HL-60/S4 (cell line): ENCODE measurements around the gene TRAF1.

Experiments used
- in situ Hi-C: fragments of 300-500 bp; cut with MboI; formaldehyde crosslinking; loops from 2 replicates; pipeline ENCODE4 v1.14.3; 2022; ENCODE audit warnings: low sequenced_read_pairs

TRAF1 gene

DNA sequence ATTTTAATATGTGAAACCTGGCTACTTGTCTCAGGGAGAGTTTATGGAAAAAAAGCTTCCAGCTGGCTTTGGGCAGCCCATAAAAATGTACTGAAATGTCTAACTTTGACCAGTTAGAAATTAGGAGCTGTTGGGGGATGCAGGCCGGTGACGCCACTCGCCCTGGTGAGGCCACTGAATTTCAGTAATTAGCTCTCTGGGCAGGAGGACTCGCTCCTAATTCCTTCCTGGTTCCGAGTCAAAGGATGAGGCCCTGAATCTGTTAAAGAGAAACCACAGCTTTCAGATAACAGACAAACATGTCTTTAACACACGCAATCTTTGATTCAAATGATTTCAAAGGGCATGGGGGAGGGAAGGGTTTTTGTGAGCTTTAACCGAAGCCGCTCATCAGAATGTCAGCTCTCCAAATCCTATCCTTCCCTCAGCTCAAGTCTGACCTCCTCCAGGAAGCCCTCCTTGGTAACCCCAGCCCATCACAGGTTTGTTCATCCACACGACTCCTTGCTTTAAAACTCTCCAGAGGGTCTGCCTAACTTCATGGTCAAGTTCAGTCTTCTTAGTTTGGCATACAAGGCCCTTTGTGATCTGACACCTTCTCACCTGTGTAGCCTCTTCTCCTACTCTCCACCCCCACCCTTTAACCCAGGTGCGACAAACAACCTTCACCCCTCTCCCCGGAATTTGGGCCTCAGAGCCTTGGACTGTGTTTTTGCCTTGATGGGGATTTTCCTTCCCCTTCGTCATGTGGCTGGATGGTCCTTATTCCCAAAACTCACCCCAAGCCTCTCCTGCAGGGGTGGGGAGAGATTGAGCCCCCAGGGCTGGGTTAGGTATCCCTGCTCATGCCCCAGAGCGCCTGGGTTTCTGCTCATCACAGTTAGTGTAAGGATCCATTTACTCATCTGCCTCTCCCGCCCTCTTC lies 36.0 kb downstream of the TRAF1 start:
- in situ Hi-C loops: no loop called here

DNA sequence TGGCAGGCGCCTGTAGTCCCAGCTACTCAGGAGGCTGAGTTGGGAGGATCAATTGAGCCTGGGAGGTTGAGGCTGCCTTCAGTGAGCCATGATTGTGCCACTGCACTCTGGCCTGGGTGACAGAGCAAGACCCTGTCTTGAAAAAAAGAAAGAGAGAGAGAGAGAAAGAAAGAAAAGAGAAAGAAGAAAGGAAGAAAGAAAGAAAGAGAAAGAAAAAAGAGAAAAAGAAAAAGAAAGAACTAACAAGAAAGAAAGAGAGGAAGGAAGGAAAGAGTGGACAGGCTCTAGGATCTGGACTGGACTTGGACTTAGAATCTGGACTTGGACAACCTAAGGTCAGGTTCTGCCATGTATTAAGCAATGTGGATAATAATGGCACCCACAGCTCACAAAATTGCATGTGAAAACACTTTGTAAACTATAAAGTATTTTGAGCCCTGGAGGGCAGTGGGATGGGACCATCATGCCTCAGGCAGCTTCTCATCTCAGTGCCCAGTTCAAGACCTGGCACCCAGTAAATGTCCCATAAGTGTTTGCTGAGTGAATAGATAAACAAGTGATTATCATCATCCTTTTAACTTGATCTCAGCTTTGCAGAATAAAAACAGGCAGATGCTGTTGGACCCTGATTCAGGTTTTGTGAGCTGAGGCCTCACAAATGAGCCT lies 36.9 kb downstream of the TRAF1 start:
- in situ Hi-C loops: no loop called here

DNA sequence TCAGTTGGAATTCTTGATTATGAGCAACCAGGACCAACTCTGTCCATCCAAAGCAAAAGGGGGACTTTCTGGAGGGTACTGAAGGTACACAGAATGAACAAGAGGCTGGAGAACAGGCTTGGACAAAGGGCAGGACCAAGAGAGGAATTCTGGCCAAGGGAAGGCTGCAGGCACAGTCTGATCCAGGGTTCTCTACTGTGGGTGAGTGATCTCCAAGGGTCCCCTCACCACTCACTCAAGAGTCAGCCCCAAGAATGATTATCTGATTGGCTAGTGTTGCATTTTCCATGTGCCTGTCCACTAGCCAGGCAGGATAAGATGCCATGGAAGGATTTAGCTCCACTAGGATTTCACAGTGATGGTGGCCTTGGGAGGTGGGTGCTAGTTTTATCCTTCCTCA lies 38.0 kb downstream of the TRAF1 start:
- in situ Hi-C loops: no loop called here

GRCh38 chr9:120886490-120886967 lies 40.1 kb downstream of the TRAF1 start:
- in situ Hi-C loops: no loop called here

- in situ Hi-C loops: no loop called here
Observed at GRCh38 chr9:120885958-120886357, 40.6 kb downstream of the TRAF1 start.

- in situ Hi-C loops: no loop called here
Observed at GRCh38 chr9:120885457-120885856, 41.1 kb downstream of the TRAF1 start.

- in situ Hi-C loops: no loop called here
Observed at GRCh38 chr9:120883608-120883996, 43.0 kb downstream of the TRAF1 start.

DNA sequence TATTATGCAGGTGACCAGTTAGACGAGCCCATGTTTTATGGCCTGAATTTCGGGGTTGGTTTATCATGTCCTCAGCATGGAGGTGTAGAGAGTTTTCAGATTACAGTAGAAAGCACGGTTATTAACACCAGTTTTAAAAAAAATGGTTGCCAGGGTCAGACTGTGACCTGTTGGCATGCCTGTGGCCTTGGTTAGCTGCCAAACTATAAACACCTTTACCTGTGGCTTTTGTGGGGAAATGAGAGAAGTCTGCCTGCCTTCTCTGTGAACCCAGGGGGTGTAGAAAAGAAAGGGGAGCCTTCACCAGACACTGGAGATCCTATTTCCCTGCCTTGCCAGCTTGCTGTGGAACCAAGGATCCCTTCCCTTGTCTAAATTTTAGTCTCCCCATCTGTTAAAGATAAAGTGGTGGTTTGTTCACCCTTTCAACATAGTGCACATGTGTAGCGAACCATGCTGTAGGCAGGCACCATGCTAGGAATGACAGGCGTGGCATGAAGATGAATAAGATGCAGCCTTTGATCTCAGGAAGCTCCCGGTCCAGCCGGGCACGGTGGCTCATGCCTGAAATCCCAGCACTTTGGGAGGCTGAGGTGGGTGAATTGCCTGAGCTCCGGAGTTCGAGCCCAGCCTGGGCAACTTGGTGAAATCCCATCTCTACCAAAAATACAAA lies 43.5 kb downstream of the TRAF1 start:
- in situ Hi-C loops: no loop called here

- in situ Hi-C loops: no loop called here
Observed at GRCh38 chr9:120879446-120879845, 47.1 kb downstream of the TRAF1 start.

- in situ Hi-C loops: no loop called here
Observed at GRCh38 chr9:120878188-120879130, 48.1 kb downstream of the TRAF1 start.

DNA sequence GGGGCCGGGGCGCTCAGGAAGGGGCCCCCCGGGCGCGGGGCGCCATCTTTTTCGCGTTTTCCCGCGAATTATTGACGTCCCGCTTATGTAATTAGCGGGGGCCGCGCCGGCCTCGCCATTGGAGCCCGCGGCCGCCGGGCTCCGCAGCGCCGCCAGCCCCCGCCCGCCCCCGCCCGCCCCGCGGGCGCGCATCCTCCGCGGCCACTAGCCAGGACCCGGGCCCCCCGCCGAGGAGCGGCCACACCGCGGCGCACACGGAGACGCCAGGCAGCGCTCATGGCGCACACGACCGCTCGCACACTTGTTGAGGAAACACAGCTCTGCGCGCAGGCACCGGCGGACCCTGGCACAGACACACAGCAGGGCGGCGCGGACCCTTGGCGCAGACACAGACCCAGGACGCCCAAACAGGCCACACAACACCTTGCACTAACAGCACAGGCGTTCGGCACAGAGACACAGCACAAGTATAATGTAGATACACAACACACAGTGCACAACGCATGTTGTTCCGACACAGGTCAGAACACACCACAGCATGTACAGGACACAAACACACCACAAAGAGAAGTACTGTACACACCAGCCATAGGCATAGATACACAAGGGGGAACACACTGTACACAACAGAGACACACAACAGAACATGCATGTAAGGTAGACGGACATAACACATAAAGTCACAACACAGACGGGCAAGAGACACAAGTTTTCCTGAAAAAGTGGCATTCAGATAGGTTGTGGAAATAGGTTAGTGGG lies 49.1 kb downstream of the TRAF1 start:
- in situ Hi-C loops: no loop called here

GRCh38 chr9:120876842-120877240 lies 49.8 kb downstream of the TRAF1 start, which contains the start of gene PHF19:
PHF19 (minus strand) TSS chr9:120877188; CDS start chr9:120874741, 2,447 bp downstream.
- in situ Hi-C loops: no loop called here

- in situ Hi-C loops: no loop called here
Observed at GRCh38 chr9:120875954-120876841, 50.4 kb downstream of the TRAF1 start.

- in situ Hi-C loops: no loop called here
Observed at GRCh38 chr9:120875643-120875953, 51.0 kb downstream of the TRAF1 start.

DNA sequence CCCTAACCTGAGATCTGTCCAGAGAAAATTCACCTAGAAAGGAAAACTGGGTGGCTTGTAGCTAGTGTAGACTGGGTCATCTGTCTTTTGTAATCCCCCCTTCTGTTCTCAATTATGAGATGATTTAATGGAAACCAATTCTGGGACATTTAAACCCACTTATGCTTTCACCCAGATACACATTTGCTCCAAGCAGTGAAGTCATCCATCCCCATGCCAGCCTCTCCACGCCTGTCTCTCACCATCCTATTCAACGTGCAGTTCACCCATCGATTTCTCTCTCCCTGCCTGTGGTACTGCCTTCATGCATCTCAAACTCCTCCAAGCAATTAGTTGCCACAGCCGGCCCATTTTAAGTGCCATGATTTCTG lies 51.4 kb downstream of the TRAF1 start:
- in situ Hi-C loops: no loop called here

DNA sequence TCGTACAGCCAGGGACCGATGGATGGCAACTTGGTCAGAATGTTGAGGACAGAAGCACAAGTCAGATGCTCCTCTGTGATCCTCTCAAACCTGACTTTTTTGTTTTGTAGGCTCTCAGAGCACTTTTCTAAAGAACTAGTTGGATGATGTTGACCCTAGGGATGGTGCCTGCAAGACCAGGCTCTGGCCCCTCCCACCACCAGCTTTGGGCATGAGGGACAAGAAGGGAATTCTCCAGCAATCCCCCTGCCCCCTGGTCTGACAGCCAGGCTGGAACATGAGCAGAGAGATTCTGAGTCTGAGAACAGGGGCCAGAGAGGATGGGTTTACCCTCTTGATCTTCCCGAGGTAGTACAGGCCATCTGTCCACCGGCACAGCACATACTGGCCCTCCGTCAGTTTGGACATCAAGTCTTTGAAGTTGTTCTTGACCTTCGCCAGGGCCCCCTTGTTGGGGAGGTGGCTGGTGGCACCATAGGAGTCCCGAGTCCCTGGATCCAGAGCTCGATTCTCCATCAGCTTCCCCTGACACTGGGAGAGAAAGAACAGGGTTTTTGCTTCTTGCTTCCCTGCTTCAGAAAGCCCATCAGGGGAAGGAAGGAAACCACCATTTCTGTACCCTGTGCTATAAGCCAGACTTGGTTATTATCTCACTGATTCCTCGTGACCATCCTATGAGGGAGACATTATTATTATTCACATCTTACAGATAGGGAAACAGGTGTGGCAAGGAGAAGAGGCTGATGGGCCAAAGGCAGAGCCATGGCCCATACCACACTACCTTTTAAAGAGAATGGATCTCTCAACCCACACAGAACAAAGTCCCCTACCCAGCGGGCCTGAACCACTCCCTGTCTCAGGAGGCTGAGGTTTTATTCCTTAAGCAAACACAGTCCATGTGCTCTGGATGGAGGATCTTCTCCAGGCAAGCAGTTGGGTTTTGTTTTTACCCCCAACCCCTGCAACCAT lies 52.1 kb downstream of the TRAF1 start:
- in situ Hi-C loops: loop anchor here (5.0 kb wide), 1 partner anchor 63 kb away; no protein-coding TSS in a partner anchor

DNA sequence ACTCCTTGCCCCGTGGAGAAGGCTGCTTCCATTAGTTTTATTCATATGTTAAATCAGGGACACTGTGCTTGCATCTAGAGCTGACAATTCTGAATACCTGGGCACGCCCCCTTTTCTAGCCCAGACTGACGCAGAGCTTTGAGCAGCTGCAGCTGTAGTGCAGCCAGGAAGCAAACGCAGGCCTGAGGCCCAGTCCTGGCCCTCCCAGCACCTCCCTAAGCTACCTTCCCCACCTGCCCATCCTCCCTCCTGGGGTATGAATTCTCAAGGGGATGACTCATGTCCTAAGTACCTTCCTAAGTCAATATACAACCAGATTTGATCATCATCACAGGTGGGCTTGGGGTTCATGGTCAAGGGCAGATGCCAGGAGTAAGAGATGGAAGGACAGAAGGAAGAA lies 53.1 kb downstream of the TRAF1 start:
- in situ Hi-C loops: loop anchor here (5.0 kb wide), 1 partner anchor 64 kb away; no protein-coding TSS in a partner anchor
